HEK293T (cell line): ENCODE results near the gene ZDHHC7.

Source experiments
- BHLHE40 ChIP-seq: fragments of 450-650 bp; IDR thresholded peaks from 2 replicates; pipeline ENCODE4 v1.6.1; 2016; ENCODE audit warnings: mild to moderate bottlenecking, moderate library complexity, borderline replicate concordance
- FOXM1 ChIP-seq: fragments of 450-650 bp; IDR thresholded peaks from 2 replicates; pipeline ENCODE4 v1.6.1; 2017; ENCODE audit warnings: mild to moderate bottlenecking, borderline replicate concordance
- TF ChIP-seq, protein P1 (sequence below): fragments of 450-650 bp; IDR thresholded peaks from 2 replicates; pipeline ENCODE4 v1.6.1; 2016

DNA sequence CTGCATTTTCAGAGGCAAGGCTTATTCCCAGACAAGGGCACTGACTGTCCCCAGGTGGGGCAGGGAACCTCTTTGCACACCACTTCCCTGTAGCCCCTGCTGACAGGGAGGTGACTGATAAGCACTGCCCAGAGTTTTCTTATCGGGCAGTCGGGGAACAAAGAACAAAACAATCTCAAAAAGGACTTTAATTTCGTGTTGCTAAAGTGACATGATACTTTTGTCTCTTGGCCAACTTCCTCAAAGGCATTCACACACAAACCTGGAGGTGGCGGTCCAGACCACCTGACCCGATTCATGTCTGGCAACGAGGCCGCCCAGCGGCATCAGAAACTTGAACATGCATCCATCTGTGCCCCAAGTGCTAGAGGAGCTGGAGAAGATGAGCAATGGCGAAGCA, 28.9 kb downstream of the ZDHHC7 start:
- no peak for TF ChIP-seq FOXM1
- TF ChIP-seq, protein P1, sequence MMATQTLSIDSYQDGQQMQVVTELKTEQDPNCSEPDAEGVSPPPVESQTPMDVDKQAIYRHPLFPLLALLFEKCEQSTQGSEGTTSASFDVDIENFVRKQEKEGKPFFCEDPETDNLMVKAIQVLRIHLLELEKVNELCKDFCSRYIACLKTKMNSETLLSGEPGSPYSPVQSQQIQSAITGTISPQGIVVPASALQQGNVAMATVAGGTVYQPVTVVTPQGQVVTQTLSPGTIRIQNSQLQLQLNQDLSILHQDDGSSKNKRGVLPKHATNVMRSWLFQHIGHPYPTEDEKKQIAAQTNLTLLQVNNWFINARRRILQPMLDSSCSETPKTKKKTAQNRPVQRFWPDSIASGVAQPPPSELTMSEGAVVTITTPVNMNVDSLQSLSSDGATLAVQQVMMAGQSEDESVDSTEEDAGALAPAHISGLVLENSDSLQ: no peak
- TF ChIP-seq BHLHE40: no peak
